OCI-LY7 (cell line): ENCODE data around the gene SNAPC1. TPM values are rescaled to one million over a fixed set of nuclear protein-coding genes. Genes with fewer than 3 reads are reported as not detected.

Experiments used
- BruUV-seq: library from RNA; stranded (reverse); fragments of 400-500 nt; replicated peaks from 2 replicates; lab custom pipeline; 2021; lab: Mats Ljungman, UMichigan
- CTCF ChIA-PET: fragments of 300-600 bp; sonication (Branson Sonifier 250); formaldehyde crosslinking; loops from one replicate; lab custom pipeline; 2022; ENCODE audit warnings: antibody characterized with exemption; ENCODE audit not compliant: unreplicated experiment; lab: Charles Lee
- POLR2A ChIA-PET: fragments of 300-600 bp; sonication (Branson Sonifier 250); formaldehyde crosslinking; loops from one replicate; lab custom pipeline; 2022; ENCODE audit warnings: antibody characterized with exemption; lab: Charles Lee
- DNase-seq: peaks from one replicate; pipeline ENCODE4 v3.0.0-alpha.2; 2015; ENCODE audit warnings: low spot score
- H2AFZ ChIP-seq: fragments of 200-600 bp; sonication (generic), shearing (Covaris generic); 2 replicates; pipeline ENCODE4 v1.6.1; 2014; ENCODE audit warnings: mild to moderate bottlenecking, antibody characterized with exemption, low read length, moderate library complexity
- H3K27ac ChIP-seq: fragments of 200-600 bp; sonication (generic); 2 replicates; pipeline ENCODE4 v1.5.1; 2014; ENCODE audit warnings: mixed run types, low read depth, mild to moderate bottlenecking, moderate library complexity, low read length, inconsistent platforms; ENCODE audit not compliant: poor library complexity, severe bottlenecking
- H3K36me3 ChIP-seq: fragments of 200-600 bp; sonication (generic); 2 replicates; pipeline ENCODE4 v1.6.1; 2014; ENCODE audit warnings: mild to moderate bottlenecking, antibody characterized with exemption, low read length, moderate library complexity, mixed read lengths; ENCODE audit not compliant: insufficient read depth
- H3K4me1 ChIP-seq: fragments of 200-600 bp; sonication (generic); 2 replicates; pipeline ENCODE4 v1.5.1; 2014; ENCODE audit warnings: mild to moderate bottlenecking, low read length; ENCODE audit not compliant: insufficient read depth, poor library complexity, severe bottlenecking
- H3K4me2 ChIP-seq: fragments of 200-600 bp; sonication (generic); 2 replicates; pipeline ENCODE4 v1.6.1; 2014; ENCODE audit warnings: mild to moderate bottlenecking, low read length
- H3K4me3 ChIP-seq: fragments of 200-600 bp; sonication (generic); 2 replicates; pipeline ENCODE4 v1.5.1; 2014; ENCODE audit warnings: mild to moderate bottlenecking, low read depth, low read length; ENCODE audit not compliant: poor library complexity, severe bottlenecking
- H3K79me2 ChIP-seq: fragments of 200-600 bp; sonication (generic); 2 replicates; pipeline ENCODE4 v1.6.1; 2016; ENCODE audit warnings: low read depth, mild to moderate bottlenecking, low read length, moderate library complexity, mixed read lengths; ENCODE audit not compliant: insufficient read depth
- H3K9me2 ChIP-seq: fragments of 200-600 bp; sonication (generic); 2 replicates; pipeline ENCODE4 v1.6.1; 2016; ENCODE audit warnings: mild to moderate bottlenecking, low read length, mixed read lengths; ENCODE audit not compliant: insufficient read depth
- H3K9me3 ChIP-seq: fragments of 200-600 bp; sonication (generic); 2 replicates; pipeline ENCODE4 v1.6.1; 2014; ENCODE audit warnings: mild to moderate bottlenecking, mixed run types, low read length, mixed read lengths
- H4K20me1 ChIP-seq: fragments of 200-600 bp; sonication (generic); 2 replicates; pipeline ENCODE4 v1.6.1; 2014; ENCODE audit warnings: mild to moderate bottlenecking, antibody characterized with exemption, low read length, moderate library complexity, mixed read lengths; ENCODE audit not compliant: insufficient read depth
- CTCF ChIP-seq: fragments of 200-600 bp; sonication (generic); conservative IDR thresholded peaks from 2 replicates; pipeline ENCODE4 v1.5.1; 2014; ENCODE audit warnings: mild to moderate bottlenecking, antibody characterized with exemption, low read length, moderate library complexity, mixed read lengths
- EZH2phosphoT487 ChIP-seq: fragments of 200-600 bp; sonication (generic); IDR thresholded peaks from 2 replicates; pipeline ENCODE4 v1.6.1; 2018; ENCODE audit warnings: low read depth, borderline replicate concordance, mild to moderate bottlenecking, mixed run types, antibody characterized with exemption, low read length, moderate library complexity, mixed read lengths
- intact Hi-C: fragments of 100-400 bp; cut with micrococcal nuclease; formaldehyde crosslinking; loops from one replicate; pipeline ENCODE4 v1.10.0; 2022; ENCODE audit not compliant: unreplicated experiment
- total RNA-seq, 2 experiments: library from RNA; depleted of rRNA in 1 of 2; stranded (reverse); fragments of >200 nt in 1 of 2; shearing (Covaris generic) in 1 of 2; gene quantifications; 2 replicates each; pipeline ENCODE4 v1.2.3, GENCODE V29; 2014 to 2022

The SNAPC1 gene
- total RNA-seq, 2 experiments from 2014 or later, result 10.5 to 12.1 TPM

GRCh38 chr14:61839507-61839906, 77.3 kb downstream of the SNAPC1 start:
- Histone ChIP-seq H3K79me2 (no peaks in the 10 kb centered on the region), H3K27ac (no peak overlapping the region), H3K9me2 (no peaks in the 10 kb centered on the region), H3K4me2 (no peak overlapping the region), H3K9me3 (0 out of 2 replicates have a peak, but pooled peaks cover under 1% of the 10 kb centered on the region), H3K36me3 (no peaks in the 10 kb centered on the region), H4K20me1 (no peaks in the 10 kb centered on the region), H3K4me1 (peaks cover 6% of the 10 kb centered on the region), H3K4me3 (no peak overlapping the region), H2AFZ (no peak overlapping the region)
- TF ChIP-seq CTCF (no peak), EZH2phosphoT487 (no peak)
- DNase-seq, result no peak
- CTCF ChIA-PET, result no interaction called here
- intact Hi-C loops, result loop anchor here (5.0 kb wide), 1 partner anchor 107 kb away; no protein-coding TSS in a partner anchor
- BruUV-seq, result no TSS peak
- POLR2A ChIA-PET, result no interaction called here

- Histone ChIP-seq H4K20me1 (no peaks in the 10 kb centered on the region), H3K36me3 (no peaks in the 10 kb centered on the region), H3K79me2 (no peaks in the 10 kb centered on the region), H3K4me1 (peaks cover 6% of the 10 kb centered on the region), H2AFZ (no peak overlapping the region), H3K9me3 (0 out of 2 replicates have a peak, but pooled peaks cover 4% of the 10 kb centered on the region), H3K4me2 (no peak overlapping the region), H3K27ac (no peak overlapping the region), H3K4me3 (no peak overlapping the region), H3K9me2 (no peaks in the 10 kb centered on the region)
- no peak for DNase-seq
- intact Hi-C loops, result no loop called here
- BruUV-seq, result no TSS peak
- POLR2A ChIA-PET, result interaction anchor here (0.6 to 0.7 kb wide), 5 partner anchors 143 to 1805 kb away, joined by 3 read pairs; no protein-coding TSS in a partner anchor
- CTCF ChIA-PET, result no interaction called here
- TF ChIP-seq CTCF (no peak), EZH2phosphoT487 (no peak)
These were observed 78.9 kb downstream of the SNAPC1 start for GRCh38 chr14:61841145-61841544.

Other genes starting within 250 kb of the SNAPC1 start
- gene HIF1A, start 66.9 kb upstream of the SNAPC1 start, total RNA-seq (2014; rRNA removed; shearing (Covaris generic)), result 59.5 and 71.7 TPM in 2 replicates
- gene HIF1A, start 66.9 kb upstream of the SNAPC1 start, total RNA-seq (2022), result 88.1 and 93.7 TPM in 2 replicates
- gene SYT16, start 50.3 kb downstream of the SNAPC1 start, total RNA-seq (2014; rRNA removed; shearing (Covaris generic)), result 0.10 and 0.13 TPM in 2 replicates
- gene SYT16, start 50.3 kb downstream of the SNAPC1 start, total RNA-seq (2022), result 0.33 and 0.57 TPM in 2 replicates